HL-60/S4 (cell line): Measurements from ENCODE around the gene LNPK.
"Not testable (repeated sequence)": the region's sequence is repeated elsewhere in the genome, so short reads cannot be mapped to it uniquely, and the experiment has no call there.

Experiments
- in situ Hi-C: fragments of 300-500 bp; cut with MboI; formaldehyde crosslinking; loops from 2 replicates; pipeline ENCODE4 v1.14.3; 2022; ENCODE audit warnings: low sequenced_read_pairs

LNPK gene

DNA sequence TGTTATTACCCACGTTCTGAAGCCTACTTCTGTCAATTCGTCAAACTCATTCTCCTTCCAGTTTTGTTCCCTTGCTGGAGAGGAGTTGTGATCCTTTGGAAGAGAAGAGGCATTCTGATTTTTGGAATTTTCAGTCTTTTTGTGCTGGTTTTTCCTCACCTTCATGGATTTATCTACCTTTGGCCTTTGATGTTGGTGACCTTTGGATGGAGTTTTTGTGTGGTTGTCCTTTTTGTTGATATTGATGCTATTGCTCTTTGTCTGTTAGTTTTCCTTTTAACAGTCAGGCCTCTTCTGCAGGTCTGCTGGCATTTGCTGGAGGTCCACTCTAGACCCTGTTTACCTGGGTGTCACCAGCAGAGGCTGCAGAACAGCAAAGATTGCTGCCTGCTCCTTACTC, 88.8 kb downstream of the LNPK start:
- in situ Hi-C loops: not testable (repeated sequence)

DNA sequence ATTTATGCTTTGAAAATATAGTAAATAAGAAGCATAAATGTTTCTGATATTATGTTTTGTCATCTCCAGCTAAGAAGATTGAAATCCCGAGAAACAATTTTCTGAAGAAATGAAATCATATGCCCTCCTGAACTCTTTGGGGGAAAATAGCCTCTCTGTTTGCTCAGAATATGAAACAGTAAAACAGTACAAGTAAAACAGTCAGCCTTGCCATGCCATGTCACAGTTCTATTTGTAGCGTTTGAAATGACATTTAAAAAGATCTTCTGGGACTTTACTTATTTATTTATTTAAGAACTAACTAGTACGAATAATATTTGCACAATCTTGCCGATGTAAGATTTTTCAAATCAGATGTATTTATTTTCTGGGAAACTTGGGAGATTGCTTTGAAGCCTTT, 98.0 kb downstream of the LNPK start:
- in situ Hi-C loops: no loop called here

DNA sequence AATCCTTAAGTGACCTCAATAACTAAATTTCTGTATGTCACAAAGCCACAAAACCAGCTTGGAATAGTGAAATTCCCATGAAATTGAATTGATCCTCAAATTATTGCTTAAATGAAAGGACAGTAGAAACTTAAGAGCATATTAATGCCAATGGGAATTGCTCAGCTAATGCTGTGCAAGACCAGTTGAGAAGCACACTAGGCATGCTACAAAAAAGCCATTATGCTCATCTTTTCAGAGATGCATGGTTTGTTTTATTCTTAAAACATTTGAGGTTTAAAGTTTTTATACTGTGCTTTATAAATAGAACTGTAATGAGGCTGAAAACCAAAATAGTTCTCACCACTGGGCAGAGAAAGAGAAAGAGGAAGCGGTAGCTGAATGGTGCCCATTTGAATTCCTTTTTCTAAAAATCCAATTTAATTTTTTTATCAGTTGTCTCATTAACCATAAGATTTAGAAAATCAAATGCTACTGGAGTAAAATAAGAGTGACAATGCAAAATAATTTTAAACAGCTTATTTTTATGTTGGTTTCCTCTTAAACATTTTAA, 98.6 kb downstream of the LNPK start:
- in situ Hi-C loops: no loop called here

DNA sequence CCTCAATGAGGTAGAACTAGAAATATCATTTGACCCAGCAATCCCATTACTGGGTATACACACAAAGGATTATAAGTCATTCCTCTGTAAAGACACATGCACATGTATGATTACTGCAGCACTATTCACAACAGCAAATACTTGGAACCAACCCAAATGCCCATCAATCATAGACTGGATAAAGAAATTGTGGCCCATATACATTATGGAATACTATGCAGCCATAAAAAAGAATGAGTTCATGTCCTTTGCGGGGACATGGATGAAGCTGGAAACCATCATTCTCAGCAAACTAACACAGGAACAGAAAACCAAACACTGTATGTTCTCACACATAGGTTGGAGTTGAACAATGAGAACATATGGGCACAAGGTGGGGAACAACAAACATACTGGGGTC, 106.1 kb downstream of the LNPK start:
- in situ Hi-C loops: not testable (repeated sequence)

DNA sequence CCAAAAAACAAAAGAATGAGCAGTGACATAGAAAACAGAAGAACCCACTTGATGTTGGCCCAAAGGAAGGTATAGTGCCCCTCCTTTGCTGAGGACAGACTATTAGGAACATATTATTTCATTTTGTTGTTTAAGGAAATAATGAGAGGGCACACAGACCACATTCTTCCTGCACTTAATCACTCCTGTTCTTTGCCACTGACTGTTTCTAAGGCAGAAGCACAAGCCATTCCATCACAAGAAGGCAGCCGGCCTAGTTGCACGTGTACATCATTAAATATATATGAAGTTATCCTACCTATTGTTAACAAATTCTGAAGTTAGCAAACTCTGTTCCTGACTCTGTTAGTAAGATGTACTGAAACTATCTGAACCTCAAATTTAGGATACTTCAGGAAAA, 110.0 kb downstream of the LNPK start:
- in situ Hi-C loops: no loop called here

DNA sequence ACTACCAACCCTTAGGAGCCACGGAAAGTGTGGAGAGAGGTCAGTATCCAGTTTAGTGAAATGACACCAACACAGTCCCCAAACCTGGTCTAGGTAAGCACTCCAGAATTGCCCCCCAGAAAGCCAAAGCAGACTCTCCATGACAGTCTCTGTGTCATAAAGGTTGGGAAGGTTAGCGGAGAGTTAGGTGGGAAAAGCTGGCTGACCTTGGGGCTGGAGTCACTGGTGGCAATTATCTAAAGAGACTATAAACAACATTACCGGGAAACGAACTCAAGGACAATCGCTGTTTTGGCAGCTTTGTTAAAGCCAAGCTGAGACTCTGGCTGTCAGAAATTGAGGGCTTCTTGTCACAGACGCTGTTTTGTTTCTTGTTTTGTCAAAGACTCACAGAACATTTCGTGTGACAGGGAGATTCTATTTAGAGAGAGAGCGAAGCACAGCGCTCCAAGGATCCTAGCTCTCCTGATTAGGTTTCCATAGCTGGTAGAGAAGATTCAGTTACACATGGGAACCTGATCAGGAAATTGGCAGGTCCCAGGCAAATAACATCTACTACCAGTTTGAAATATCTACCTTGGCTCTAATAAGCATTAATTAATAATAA, 111.3 kb downstream of the LNPK start:
- in situ Hi-C loops: no loop called here

DNA sequence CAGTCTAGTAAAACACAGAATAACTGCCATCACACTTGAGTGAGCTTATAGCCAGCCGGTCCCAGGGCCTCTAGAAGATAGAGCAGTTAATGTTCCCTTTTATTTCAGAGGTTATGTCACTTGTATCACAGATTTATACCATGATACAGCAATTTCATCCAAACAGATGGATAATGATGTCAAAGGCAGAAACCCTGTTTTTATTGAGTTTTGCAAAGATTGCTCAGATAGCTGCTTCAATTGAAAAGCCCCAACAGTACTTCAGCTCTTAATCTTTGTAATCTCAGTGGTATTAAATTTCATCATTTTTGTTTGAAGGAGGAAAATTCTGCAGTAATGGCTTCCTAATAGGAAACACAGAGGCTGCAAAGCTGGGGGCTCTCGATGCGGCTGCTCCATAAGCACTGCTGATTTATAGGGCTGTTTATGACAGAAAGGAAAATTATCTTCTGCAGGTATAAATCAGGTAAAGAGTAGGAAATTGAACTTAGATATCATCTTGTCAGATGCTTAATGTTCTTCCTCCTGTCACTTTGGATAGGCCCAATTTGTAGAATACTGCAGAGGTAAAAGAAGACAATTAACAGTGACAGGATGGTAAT, 112.3 kb downstream of the LNPK start:
- in situ Hi-C loops: no loop called here

DNA sequence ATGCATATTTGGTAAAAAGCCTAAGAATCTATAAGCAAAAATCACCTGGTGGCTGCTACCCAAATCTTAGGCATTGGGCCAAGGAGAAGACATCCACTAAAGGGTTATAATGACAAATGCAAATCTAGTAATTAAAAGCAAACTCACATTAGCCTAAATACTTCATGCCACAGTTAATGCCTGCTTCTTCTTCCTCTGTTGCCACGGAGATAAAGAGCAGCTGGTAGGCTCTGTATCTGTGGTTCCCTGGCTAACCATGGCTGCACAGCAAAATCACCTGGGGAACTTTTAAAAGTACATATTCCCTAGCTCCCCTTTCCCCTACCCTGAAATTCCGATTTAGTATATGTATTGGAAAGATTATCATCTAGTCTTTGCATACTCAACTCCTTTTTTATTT, 114.3 kb downstream of the LNPK start:
- in situ Hi-C loops: no loop called here

DNA sequence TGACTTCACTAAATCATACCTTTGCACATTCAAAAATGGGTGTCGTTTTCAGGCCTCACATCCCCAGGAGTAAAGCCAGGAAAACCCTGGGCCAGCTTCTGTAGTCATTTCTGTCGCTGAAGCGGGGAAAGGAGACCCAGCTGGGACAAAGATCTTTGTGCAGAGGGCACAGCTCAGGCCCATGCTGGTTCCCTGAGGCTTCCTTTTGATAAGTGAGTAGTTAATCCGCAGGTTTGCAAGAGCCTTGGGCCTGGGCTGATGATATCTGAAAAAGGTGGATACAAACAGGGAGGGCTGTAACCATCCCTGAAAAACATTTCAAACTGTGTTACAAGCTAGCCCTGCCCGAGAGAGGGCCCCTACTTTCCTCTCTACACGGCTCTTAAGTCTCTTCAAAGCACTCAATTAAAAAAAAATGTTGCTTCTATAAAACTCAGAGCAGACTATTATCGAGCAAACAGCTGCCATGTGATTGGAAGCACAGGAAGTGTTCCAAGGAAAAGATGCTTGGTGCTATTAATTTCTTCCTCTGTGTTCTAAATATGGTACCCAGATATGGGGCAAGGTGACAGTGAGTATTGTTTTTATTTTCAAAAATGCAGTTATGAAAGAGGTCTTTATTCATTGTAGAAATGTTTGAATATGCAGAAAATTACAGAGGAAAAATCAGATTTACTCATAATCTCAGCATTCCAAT, 117.2 kb downstream of the LNPK start:
- in situ Hi-C loops: no loop called here

DNA sequence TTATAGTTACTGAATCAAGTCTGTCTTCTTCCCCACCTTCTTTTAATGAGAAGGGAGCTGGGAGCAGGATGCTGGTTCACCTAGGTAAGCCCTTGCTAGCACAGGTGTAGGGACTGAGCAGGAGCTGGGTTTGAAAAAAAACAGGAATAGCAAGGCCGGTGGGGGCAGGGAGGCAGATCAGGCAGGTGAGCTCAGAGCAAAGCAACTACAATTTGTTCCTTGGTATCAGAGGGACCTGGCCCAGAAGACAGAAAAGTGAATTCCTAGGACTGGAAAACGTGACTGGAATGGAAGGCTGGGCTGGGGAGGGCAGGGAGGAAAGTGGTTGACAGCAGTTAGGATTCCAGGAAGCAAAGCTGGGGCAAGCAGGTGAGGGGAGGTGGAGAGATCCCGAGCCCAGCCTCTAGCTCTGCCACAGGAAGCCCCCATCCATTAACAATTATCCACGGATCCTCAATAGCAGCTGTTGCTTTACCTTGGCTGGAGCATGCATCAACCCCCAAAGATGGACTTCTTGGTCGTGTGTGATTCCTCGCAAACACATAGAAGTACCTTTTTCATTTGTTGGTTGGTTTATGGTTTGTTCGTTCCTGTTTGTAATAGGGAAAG, 118.4 kb downstream of the LNPK start:
- in situ Hi-C loops: no loop called here

DNA sequence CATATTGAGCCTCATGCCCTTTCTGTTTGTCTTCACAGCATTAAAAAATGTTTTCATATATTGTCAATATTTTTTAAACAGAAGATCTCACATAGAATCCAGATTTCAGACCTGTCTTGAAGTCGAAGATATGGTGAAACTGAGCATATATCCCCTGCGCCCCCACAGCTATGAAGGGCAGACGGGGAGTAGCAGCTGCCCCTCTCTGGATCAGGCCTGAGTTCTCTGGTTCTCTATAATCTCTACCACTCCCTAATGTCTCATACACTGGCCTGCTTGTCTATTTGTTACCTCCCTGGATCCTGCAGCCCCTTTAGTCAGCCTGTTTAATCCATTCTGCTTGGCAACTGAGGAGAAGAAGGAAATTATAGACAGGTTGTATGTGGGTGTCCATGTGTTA, 122.4 kb downstream of the LNPK start:
- in situ Hi-C loops: no loop called here

DNA sequence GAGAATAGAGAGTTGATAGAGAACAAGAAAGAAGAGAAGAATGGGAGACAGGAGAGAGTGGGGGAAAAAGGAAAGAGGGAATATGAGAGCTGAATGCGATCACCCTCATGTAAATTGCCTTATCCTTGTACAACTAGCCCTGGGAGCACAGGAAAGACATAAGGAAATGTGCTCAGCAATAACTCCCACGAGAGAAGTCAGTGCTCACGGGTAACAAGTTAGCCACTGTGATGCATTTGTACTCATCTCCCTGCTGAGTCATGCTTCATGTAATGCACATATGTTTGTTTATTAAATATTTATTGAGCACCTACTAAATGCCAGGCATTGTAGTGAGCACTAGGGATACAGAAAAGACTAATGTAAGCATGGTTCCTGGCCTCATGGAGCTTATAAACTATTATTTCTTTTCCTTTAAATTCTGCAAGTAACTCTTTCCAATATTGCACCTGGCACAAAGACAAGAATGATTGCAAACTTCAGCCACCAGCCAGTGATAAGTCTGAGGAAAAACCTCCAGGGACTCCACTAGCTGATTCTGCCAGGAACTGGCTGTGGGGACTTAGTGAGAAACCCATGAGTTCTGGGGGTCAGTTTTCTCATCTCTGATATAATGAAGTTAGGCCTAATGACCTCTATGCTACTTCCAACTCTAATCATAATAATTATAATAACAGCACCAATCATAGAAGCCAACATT, 124.1 kb downstream of the LNPK start:
- in situ Hi-C loops: no loop called here

DNA sequence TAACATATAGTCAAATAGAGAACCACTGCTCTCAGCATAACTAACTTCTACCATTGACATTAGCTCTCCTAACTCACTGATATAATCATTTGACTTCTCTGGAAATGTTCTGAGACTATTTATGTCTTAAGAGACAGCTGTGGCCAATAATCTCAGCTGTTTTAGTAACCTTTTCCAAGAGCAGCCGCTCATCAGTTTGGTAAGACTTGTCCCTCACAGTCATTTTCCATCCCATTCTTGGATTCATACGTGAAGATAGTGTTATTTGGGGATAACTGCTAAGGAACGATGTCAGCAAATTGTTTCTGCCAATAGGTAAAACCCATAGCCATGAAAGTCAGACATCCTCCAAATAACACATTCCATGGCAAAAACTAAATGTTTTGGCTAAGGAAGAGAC, 127.8 kb downstream of the LNPK start:
- in situ Hi-C loops: no loop called here
